Measurements from ENCODE around the gene PTPRN2.

The PTPRN2 gene

DNA sequence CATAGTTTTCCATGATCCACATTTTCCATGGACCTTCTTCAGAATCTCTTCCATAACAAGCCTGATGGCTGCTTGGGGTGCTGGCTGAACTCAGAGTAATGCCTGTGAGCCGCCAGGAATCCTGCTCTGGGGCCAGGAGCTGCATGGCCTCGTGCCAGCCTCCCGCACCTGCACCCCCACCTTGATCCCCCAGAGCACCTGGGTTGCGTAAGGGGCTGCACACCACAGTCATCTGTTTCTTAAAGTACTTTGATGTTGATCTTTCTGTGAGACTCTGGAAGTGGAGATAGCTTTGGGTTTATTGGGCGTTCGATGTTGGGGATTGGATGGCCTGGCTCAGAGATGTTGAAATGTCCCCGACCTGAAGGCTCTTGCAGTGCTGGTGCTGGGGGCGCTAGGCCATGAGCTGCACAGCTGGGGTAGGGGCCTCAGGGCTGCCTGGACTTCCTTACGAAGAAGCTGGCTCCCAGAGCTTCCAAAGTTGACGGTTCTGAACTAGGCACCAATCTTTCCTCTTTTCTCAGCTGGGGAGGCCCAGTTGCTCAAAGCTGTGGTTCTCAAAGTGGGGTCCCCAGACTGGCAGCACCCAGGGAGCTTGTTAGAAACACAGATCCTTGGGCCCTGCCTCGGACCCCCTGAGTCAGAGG is 716.9 kb downstream of the PTPRN2 start:
- DNase-seq: no peak

DNA sequence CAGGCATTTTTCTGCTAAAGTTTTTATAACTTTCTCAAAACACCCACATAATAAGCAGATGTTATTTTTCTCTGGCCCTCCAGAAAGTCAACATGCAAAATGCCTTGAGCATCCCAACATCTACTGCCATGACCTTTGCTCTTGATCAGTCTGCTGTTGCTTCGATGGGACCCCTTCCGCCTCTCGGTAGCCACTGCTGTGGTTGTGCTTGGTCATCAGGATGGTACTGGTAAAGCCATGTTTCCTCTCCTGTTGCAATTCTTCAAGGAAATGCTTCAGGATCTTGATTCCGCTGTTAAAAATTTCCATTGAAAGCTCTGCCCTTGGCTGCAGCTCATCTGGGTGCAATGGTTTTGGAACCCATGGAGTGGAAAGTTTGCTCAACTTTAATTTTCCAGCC is 717.8 kb downstream of the PTPRN2 start:
- DNase-seq: no peak

DNA sequence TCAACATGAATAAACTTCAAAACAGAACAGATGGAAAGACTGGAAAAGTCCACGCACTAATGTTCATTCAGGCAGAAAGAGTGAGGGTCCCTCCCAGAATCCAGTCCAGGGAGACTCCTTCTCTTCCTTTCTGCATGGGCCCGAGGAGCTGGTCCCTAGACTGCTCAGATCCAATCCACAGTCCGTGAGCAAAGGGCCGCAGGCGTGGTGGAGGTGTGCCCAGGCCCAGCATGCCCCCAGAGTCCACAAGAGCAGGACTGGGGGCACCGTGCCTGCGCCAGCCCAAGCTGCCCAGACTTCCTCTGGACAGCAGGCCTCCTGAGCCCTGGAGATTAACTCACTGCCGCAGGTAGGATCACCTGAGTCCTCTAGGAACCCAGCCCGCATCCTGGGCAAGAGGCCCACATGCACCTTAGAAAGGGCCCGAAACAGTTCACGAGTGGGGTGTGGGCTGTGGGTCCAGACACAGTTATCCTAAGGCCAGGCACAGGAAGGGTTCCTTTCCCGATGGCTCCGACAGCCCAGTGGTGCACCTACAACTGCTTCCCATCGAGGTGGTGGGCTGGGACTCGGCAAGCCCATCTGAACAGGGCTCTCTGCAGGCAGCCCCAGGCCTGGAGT is 719.8 kb downstream of the PTPRN2 start:
- DNase-seq: no peak

DNA sequence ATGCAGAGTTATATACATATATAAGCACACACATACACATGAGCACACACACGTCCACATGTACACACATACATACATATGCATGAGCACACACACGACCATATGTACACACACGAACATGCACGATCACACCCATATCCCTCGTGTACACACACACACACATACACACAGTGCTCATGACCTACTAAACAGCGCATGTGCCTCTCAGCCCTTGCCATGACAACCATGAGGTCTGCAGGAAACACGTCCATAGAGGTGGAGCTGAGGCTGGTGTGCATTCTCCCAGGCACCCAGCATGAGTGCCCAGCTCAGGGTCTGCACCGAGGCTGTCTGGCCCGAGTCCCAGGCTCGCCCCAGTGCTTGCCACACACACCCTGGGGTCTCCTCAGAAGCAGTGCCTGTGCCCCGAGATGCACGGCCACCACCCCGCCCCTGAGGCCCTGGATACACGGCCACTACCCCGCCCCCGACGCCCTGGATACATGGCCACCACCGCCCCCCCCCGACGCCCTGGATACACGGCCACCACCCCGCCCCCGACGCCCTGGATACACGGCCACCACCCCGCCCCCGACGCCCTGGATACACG is 721.2 kb downstream of the PTPRN2 start:
- DNase-seq: peak in 1 of 4 experiments; percentile 2

DNA sequence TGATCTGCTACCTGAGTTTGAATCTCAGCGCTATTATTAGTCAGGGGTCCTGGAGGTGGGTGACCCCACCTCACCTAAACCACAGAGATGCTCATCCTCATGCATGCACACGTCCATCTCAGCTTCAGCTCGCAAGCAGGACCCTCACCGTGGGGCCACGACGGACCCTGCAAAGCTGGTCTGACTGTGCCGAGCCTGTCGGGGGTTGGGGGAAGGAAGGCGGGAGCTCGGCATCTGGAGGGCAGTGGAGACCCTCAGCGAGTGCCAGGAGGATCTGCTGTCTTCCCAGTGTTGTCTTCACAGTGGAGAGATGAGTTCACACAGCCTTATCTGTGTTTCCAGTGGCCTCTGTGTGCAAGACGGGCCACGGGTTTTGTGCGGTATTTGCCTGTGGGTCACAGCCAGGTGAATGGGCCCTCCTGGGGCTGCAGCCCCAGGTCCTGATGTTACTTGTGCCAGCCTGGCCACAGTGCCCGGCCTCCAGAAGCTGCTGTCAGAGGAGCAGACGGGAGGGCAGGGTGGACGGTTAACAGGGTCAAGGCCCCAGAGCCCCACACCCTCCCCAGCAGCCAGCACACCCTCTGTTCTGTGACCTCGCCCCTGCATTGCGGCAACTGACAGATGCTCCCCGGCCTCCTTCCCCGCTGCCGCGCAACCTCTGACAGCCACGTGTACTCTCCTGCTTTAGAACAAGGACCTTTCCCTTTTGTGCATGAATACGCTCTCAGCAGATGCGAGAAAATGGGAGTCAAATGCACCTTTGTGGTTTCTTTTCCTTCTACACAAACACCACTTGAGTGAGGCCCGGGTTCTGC is 722.1 kb downstream of the PTPRN2 start:
- peak in 1 of 4 experiments; percentile 2 for DNase-seq

DNA sequence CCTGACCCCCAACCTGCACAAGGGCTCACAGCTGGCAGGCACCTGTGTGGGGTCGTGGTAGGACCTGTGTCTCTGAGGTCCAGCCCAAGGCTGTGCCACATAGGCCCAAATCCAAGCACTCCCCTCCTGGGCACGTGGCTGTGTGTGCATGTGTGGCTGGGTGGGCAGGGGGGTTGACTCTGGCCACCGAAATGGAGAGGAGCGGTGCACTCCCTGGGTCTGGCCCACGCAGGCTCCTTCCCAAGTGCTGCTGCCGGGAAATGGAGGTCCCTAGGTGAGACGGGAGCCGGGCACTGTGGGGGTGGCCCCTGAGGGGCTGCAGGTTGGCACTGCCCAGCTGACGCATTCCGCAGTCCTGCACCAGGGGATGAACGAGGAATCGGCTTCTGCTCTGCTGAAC is 722.7 kb downstream of the PTPRN2 start:
- DNase-seq: no peak

DNA sequence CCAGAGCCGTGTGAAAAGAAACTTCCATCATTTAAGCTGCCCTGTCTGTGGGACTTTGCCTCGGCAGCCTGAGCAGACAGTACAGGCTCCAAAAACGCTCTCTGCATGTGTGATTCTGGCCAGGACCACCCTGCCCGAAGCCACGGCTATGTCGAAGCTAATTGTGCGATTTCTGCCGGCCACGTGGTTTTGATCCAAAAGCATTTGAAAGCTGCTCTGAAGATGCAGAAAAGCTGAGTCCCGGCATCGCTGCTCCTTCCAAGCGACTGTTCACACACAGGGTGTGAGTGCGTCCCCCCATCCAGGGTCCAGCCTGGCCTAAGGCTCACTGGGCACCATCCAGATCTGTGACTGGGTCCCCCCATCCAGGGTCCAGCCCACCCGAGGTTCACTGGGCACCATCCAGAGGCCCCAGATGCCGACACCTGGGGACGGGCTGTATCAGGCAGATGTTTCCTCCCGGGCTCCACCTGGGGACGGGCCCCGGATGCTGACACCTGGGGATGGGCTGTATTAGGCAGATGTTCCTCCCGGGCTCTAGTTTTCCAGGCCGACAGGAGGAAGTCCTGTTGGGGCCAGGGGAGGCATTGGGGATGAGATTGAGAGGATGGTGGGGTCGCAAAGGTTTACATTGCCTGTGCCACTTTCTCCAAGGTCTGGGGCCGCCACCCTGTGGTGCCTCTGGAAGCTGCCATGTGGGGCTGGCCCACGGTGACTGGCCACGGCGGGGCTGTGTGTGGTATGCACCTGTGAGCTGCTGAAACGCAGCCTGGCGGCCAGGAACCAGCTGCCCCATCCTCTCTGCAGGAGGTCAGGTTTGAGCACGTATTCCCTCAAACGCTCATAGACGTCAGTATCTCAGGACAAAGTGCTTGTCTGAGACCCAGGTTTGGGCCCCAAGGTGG is 723.5 kb downstream of the PTPRN2 start:
- peak in 1 of 4 experiments; percentile 10 for DNase-seq

DNA sequence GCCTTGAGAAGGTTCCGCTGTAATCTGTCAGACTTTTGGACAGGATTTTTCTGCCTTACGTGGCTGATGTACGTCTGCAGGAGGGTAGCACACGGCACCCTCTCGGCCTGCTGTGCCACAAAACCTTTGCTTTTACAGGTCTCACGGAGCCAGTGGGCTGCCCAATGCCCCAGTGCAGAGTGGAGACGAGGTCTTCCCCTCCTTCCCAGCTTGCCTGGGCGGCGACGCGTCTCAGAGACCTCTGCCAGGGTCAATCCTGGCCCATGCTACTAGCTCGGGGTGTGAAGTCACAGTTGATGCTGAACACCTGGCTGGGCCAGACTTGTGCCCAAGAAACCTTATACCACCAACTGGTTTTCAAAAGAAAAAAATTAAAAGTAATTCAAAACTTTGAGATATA is 724.4 kb downstream of the PTPRN2 start:
- no peak for DNase-seq

DNA sequence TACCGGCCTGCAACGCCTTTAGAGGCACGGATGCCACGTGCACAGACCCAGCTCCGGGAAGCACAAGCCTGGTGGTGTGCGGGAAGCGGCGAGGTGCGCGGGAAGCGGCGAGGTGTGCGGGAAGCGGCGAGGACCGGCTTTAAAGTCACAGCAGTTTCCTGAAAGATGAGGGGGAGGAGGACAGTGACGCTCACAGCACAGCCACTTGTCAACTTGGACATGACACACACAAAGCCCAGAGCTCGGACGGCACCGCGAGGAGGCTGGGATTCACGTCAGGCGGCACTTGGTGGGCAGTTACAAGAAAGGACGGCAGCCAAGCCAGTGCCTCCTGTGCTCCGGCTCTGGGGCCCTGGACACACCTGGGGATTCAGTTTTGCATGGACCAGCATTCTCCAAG is 724.9 kb downstream of the PTPRN2 start:
- no peak for DNase-seq

DNA sequence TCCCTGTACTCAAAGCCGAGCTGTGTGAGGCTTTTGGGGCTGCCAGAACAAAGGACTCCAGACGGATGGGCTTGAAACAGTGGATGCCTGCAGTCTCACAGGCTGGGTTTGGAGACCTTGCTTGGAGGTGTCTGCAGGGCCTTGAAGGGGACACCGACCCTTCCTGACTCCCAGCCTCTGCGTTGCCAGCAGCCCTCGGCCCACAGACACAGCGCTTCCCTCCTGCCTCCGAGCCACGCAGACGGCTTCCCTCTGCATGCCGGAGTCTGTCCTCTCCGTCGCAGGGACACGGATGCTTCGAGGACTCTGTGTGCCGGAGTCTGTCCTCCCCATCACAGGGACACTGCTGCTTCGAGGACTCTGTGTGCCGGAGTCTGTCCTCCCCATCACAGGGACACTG is 726.1 kb downstream of the PTPRN2 start:
- DNase-seq: no peak

DNA sequence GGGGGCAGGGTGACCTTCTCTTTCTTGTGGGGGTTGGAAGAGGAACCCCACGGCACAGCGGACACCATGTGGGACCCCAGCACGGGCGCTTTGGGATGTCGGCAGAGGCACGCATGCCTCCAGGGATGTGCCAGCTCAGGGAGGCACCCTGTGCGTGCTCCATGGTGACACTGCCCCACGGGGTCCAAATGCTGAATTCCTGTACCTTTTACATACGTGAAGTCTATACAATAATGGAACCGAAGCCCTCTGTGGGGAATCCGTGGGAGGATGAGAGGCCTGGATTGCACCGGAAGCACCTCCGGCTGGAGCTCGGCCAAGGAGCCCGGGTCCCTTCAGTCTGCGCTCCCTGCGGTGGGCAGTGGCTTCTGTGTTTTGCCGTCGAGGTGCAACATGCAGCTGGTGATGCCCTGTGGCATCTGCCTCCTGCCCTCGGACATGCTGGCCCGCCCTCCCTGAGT is 726.6 kb downstream of the PTPRN2 start:
- no peak for DNase-seq

DNA sequence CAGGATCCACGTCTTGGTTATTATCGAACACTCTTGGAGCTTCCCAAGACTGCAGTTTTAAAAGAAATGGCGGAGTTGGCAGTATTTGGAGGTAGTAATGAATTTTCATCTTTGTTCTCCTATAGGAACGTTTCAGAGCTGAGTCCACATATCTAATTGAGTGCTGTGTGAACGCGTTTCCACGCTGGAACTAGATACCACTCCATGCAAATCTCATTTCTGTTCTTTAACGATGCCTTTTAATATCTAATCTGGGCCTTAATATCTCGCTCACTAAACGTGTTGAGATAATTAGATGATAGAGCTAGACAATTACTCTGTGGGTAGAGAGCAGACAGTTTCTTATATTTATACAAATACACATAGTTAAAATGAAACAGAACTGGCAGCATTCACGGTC is 727.2 kb downstream of the PTPRN2 start:
- DNase-seq: no peak

DNA sequence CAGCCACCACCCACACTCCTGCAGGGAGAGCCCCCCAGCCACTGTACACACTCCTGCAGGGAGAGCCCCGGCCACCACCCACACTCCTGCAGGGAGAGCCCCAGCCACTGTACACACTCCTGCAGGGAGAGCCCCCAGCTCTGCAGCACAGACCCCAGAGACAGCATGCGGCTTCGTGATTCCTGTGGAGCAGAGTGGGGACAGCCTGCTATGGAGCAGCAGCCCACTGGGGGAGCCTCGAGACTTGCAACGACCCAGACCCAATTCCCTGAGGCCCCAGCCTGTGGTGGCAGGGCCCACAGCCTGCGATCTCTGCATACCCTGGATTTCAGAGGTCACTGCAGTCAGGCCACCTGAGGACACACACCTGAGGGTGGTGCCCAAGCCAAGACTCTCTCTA is 727.7 kb downstream of the PTPRN2 start:
- DNase-seq: peak in 1 of 4 experiments; percentile 1

DNA sequence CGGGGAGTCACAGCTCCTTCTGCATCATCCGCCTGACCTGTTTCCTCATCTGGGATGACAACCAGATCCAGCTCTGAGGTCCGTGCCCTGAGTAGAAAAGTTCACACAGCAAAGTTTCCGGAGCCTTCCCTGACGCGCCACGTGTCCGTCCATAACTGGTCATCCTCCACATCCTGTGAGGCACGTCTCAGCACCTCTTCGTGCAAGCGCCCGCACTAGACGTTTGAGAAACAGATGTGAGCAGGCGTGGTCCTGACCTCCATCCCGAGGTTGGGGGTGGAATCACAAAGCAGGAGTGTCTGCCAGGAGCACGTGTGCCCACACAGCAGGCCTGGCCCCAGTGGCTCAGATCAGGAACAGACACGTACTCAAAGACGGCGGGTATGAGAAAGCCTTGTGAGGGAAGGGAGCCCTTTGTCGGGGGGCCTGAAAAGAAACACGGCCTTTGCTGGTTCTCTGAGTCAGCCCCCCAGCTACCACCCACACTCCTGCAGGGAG is 730.0 kb downstream of the PTPRN2 start:
- DNase-seq: no peak

DNA sequence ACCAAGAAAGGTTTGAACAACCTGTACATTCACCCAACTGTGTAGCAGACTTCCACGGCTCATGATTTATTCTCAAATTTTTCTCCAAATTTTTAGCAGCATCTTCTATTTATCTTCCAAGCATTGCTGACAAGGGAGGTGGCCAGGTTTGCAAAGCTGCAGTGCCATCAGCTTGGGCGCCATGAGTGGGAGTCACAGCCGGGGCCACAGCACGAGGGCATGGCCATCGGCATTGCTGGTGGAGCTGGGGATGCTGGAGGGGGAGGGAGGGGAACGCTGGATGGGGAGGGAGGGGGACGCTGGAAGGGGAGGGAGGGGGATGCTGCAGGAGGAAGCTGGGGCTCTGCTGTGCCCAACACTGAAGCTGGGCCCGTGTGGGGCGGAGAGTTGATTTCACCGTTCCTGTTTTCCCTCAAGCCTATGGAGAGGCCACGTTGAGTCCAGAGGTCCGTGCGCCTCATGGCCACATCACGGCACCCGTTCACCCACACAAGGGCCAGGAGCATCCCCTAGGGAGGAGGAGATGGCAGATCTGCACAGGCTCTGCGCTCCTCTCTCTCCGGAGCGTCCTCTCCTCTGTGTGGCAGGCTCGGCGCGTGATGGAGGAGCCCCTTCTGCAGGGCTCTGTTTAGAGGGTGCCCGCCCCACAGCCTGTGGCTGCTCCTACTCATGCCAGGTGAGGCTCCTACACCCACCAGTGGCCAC is 730.6 kb downstream of the PTPRN2 start:
- no peak for DNase-seq

DNA sequence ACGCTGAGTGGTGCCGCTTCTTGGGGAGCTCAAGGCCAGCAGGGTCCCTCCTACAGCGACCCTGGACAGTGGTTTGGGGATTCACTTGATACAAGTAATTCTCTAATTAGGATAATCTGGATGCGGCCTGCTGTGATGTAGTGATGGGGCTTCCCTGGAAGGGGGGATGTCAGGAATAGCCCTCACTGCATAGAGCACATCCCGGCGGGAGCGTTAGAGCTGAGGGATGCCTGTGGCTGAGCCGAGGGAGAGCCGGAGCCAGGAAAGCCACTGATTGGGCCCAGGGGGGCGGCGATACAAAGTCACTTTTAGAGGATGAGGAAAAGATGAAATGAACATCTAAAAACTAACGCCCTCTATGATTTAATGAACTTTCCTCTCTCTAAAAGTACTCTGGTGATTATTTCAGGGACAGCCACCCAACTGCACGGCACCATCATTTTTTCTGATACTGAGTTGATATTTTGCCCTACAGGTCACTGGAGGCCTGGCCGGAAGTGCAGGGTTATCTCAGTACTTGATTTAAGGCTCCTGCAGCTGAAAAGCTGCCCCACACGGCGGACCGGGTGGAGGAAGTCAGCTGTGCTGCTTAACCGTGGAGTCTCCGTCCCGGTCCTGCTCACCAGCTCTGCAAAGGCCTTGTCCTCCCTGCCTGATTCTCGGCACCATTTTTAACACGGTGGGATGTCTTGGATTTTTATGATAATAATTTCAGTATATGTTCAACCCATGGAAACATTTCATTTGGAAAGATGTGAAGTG is 732.0 kb downstream of the PTPRN2 start:
- peak; percentile 51 to 79 (median 66) for DNase-seq

DNA sequence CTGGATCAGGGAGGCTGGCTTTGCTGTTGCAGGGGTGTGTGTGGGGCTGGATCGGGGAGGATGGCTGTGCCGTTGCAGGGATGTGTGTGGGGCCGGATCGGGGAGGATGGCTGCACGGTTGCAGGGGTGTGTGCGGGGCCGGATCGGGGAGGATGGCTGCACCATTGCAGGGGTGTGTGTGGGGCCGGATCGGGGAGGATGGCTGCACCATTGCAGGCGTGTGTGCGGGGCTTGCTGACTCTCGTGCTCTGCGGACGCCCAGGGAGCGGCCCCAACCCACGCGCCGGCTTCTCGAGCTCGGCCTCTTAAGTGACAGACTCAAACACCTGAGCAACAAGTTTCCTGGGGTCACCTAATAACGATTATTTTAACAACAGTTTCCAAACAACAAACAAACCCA is 732.6 kb downstream of the PTPRN2 start:
- peak in 1 of 4 experiments; percentile 20 for DNase-seq

DNA sequence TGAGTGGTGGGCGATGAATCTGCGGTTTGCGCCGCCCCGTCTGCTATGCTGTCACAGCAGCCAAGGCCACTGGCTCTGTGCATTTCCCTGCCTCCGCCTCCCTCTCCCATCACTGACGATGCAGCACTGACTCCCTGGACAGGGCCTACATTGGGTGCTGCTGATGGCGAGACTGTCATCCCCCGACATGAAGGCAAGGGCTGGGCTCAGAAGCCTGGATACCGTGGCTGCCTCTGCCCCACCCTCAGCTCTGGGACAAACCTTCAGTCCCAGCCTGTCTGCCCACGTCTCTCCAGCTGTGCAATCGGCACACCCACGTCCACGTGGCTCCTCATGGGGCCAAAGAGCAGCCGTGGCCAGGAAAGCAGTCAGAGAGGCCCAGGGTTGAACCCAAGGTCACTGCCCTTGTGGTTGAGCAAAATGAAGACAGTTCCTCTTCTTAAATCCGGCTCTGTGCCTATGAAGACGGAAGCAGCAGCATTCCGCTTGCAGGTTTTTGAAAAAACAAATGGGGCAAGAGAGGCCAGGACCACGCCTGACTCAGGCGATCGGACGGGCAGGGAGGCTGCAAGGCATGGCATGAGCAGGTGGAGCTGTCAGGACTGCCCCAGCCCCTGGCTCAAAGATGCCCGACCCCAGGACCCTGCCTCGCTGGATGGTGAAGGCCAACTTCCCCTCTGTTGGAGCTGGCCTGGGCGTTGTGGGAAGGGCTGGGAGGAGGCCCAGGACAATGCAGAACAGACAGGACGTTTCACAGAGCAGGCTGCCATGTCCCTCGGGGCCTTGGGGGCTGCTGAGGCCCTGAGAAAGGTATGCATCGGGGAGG is 733.3 kb downstream of the PTPRN2 start:
- DNase-seq: peak; percentile 96 to 99 (median 98)

DNA sequence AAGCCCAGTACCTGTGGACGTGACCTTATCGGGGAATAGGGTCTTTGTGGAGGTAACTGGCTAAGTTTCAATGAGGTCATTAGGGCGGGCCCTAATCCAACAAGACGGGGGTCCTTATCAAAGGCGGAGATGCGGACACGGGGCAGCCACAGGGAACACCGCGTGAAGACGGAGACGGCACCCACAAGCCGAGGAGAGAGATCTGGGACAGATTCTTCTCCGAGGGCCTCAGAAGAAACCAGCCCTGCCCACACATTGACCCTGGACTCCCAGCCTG is 733.9 kb downstream of the PTPRN2 start:
- no peak for DNase-seq

All from suppressor macrophage (primary cell).